ENCODE measurements around the gene SPATA9. TPM values are rescaled to one million over a fixed set of nuclear protein-coding genes. Genes with fewer than 3 reads are reported as not detected.

The SPATA9 gene
- total RNA-seq, 1 donor from 2014 or later, result not detected

DNA sequence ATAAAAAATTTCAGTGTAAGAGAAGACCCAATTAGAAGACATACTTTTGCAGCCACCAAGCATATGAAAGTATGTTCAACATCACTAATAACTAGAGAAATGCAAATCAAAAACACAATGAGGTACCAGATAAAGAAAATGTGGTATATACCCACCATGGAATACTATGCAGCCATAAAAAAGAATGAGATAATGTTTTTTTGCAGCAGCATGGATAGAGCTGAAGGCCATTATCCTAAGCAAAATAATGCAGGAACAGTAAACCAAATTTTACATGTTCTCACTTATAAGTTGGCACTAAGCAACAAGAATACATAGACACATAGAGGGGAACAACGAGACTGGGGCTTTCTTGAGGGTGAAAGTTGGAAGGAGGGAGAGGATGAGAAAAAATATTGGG, 6.9 kb upstream of the SPATA9 start:
- intact Hi-C loops (cut with micrococcal nuclease), result no loop called here

DNA sequence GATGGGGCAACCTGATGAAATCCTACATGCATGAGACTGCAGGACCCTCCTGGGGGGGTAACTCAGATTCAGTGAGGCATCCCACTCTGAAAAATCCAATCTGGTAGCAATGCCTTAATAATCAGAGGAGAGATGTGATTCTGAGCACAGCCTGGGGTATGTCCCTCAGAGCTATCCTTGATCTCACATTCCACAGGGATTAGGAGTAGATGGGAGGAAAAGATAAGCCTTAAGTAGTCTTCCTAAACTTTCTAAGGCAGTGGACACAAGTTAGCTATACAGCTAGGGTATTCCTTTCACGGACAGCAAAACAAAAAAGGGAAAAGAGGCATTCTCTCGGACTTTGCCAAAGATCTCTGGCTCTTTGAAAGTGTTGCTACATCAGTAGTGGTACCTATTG, 3.9 kb upstream of the SPATA9 start:
- intact Hi-C loops (cut with micrococcal nuclease), result no loop called here

- intact Hi-C loops (cut with micrococcal nuclease), result no loop called here
Measured at GRCh38 chr5:95684361-95684760, 1.6 kb upstream of the SPATA9 start.

DNA sequence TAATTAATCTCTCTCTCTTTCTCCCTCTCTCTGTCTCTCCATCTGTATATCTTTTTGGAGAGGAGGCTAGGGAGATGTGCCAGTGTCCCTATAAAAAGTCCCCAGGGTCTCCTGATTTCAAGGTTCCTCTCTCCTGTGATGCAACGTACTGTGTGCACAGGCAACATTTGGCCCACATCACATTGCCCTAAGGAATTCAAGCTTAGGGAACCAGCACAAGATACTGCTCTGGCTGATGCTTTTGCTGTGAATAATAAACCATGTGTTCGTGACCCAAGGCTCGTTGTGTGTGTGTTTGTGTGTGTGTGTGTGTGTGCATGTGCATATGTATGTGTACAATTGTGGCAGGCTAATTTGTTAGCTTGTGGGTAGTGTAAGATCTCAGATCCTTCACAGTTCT, 9.7 kb downstream of the SPATA9 start:
- intact Hi-C loops (cut with micrococcal nuclease), result loop anchor here (5.0 kb wide), 1 partner anchor 59 kb away; the partner anchor contains the start of gene RHOBTB3

GRCh38 chr5:95672641-95673040, 10.2 kb downstream of the SPATA9 start:
- intact Hi-C loops (cut with micrococcal nuclease), result loop anchor here (5.0 kb wide), 1 partner anchor 60 kb away; the partner anchor contains the start of gene RHOBTB3

GRCh38 chr5:95671826-95672225, 11.0 kb downstream of the SPATA9 start:
- intact Hi-C loops (cut with micrococcal nuclease), result loop anchor here (5.0 kb wide), 1 partner anchor 60 kb away; the partner anchor contains the start of gene RHOBTB3

DNA sequence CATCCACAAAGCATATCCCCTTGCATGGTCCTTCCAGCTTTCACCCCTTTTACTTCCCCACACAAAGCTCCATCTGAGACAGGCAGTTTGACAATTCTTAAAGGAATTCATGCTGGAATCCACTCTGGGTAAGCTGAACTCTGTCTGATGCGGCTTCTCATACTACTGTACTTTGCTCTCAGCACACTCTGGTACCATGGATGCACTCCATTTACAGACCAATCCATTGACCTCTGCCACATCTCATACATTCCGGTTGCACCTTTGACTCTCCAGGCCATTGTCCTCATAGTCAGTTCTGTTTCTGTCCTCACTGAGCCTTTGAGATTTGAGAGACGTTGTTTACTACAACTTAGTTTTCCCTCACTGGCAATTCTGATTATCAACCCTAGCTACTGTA, 12.2 kb downstream of the SPATA9 start:
- intact Hi-C loops (cut with micrococcal nuclease), result loop anchor here (5.0 kb wide), 1 partner anchor 62 kb away; the partner anchor contains the start of gene RHOBTB3

DNA sequence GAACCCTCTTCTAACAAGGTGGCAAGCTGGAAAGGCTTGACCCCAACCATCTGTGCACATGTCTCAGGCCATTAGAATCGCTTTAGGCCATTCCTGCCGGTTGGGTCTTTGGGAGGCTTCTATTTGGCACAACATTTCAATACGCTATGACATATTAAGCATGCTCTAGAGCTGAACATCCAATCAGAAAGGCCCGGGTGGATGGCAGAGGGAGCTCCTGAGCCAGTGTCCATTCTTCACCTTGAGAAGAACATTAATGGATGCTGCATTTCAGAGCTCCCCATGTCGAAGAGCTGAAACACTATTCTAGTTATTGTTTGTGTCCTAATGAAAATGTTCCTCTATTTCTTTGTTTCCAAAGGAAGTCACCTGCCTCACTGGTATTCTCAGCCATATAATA, 12.8 kb downstream of the SPATA9 start:
- intact Hi-C loops (cut with micrococcal nuclease), result loop anchor here (5.0 kb wide), 1 partner anchor 62 kb away; the partner anchor contains the start of gene RHOBTB3

- intact Hi-C loops (cut with micrococcal nuclease), result no loop called here
Measured at GRCh38 chr5:95669540-95669939, 13.3 kb downstream of the SPATA9 start.

- intact Hi-C loops (cut with micrococcal nuclease), result no loop called here
Measured at GRCh38 chr5:95668728-95669127, 14.1 kb downstream of the SPATA9 start.

DNA sequence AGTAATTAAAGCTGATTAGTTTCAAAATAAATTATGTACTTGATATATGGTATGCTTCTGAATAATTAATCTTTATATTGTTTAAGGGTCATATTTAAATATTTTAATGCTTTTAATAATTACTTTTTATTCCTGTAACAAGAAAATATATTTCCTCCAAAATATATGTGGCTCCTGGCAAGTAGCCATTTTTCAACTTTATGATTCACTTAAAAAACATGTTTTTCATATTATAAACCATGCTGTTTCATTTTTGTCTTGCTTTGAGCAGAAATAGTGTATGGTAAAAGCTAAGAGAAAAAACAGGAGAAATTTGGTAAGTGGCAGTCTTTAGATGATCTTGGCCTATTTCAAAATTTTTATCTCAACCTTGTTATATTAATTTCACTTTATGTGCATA, 14.6 kb downstream of the SPATA9 start:
- intact Hi-C loops (cut with micrococcal nuclease), result no loop called here

DNA sequence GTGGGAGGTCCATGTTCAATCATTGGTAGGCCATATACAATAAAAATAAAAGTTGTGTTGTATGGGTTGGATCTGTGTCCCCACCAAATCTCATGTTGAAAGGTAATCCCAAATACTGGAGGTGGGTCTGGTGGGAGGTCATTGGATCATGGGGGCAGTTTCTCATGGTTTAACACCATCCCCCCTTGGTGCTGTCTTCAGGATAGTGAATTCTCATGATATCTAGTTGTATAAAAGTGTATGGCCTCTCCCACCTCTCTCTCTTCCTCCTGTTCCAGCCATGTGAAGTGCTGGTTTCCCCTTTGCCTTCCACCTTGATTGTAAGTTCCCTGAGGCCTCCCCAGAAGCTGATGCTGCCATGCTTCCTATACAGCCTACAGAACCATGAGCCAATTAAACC, 15.1 kb downstream of the SPATA9 start:
- intact Hi-C loops (cut with micrococcal nuclease), result no loop called here

DNA sequence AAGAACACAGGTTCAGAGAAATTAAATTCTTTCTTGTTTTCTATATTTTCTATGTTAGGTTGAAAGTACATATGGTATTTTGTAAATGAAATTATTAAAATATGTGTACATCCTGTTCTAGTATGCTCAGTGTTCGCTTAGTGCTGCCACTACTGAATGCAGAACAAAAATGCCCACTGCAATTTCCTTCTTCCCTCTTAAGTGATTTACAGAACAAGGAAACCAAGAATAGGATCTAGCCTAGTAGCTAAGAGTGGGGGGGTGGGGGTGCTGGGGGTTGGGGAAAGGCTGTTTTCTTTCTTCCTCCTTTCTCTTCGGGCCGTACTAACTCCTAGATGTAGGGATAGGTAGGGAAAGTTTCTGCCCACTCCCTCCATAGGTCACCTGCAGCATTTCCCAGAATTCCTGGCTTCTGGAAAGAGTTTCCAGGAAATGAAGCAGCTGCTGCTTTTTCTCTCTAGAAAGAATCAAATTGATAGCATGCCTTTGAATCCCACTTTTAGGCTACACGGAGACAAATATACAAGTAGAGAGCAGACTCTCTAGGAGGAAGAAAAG, 15.7 kb downstream of the SPATA9 start:
- intact Hi-C loops (cut with micrococcal nuclease), result no loop called here

GRCh38 chr5:95664204-95664786, 18.5 kb downstream of the SPATA9 start:
- intact Hi-C loops (cut with micrococcal nuclease), result loop anchor here (1.0 to 5.0 kb wide), 4 partner anchors 19 to 183 kb away; no protein-coding TSS in a partner anchor

- intact Hi-C loops (cut with micrococcal nuclease), result loop anchor here (5.0 kb wide), 1 partner anchor 99 kb away; no protein-coding TSS in a partner anchor
Measured at GRCh38 chr5:95662946-95663345, 19.8 kb downstream of the SPATA9 start.

- intact Hi-C loops (cut with micrococcal nuclease), result loop anchor here (5.0 kb wide), 1 partner anchor 102 kb away; no protein-coding TSS in a partner anchor
Measured at GRCh38 chr5:95660060-95660459, 22.7 kb downstream of the SPATA9 start.

DNA sequence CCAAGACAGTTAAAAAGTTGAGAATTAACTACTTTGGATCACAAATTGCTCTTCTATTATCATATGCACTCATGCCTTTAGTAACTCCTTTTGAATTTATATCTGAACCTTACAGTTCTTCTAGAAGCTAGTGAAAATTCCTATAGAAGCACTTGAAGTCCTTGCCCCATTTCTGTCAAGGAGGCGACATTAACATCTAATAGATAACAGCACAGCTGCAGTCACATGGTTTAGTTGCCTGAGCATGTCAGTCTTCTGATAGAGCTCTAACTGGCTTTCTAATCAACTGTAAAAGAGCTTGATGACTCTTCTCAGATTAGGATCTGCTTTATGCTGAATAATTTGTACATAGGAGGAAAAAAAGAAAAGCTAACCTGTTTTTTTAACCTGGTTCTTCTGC, 27.2 kb downstream of the SPATA9 start:
- intact Hi-C loops (cut with micrococcal nuclease), result no loop called here

DNA sequence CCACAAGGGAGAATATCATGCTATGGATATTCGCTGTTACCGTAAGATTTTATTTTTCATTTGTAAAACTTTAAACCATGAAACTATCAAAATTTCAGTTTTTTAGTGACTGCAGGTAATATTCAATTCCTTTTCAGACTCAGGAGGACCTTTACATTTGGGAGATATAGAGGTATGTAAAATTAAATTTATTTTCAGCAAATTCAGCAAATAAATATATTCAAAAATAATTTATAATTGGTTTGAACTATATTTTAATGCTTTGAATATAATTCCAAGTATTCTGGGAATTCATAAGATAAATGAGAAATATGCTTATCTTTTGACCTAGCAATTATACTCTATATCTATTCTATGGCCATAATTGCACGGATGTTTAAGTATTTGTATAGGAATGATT, 28.6 kb downstream of the SPATA9 start:
- intact Hi-C loops (cut with micrococcal nuclease), result no loop called here

- intact Hi-C loops (cut with micrococcal nuclease), result no loop called here
Measured at GRCh38 chr5:95652849-95653248, 29.9 kb downstream of the SPATA9 start.

DNA sequence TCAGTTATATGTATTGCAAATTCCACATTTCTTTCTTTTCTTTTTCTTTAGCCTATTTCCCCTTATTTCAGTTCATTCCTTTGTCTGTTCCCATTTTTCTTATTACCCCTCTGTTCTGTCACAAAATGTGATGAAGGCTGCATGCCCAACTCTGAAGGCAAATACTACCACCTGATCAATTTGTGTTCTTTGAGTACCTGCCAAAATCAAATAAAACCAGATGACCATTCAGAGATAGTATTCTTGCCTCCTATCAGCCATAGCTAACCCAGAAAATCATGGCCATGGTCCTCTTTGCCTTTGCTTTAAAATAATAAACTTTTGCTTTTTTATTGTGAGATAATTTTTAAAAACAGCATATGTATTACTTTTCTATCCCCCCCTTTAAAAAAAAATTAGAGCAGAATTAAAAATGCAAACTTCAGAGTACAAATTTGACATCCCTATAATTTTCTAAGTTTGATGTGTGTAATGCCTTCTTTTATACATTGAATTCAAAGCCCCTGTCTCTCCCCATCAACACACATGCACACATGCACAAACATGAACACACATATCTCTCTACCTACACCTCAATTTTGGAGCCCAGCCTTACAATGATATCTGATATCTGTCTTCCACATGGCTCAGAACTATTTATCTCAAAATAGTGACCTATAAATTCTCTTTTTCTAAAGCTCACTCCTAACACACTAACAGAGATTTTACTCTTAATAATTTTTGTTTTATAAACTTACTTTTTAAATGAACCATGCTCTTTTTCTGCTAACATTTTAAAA, 32.8 kb downstream of the SPATA9 start:
- intact Hi-C loops (cut with micrococcal nuclease), result loop anchor here (5.0 kb wide), 5 partner anchors 67 to 1012 kb away; partner anchors contain the start of genes CAST and RHOBTB3

GRCh38 chr5:95649274-95649673, 33.5 kb downstream of the SPATA9 start:
- intact Hi-C loops (cut with micrococcal nuclease), result loop anchor here (5.0 kb wide), 5 partner anchors 68 to 1013 kb away; partner anchors contain the start of genes CAST and RHOBTB3

Data from T-helper 2 cell treated with Interferon-gamma antibody and Interleukin-4, amounts not matched to agents 100 ng/mL and 5 ng/mL, for 36 hours (primary cell).